Transverse colon (tissue), 4 donors: Measurements from ENCODE around the gene ANAPC15.

Experiments
- EP300 ChIP-seq: sonication (generic); formaldehyde crosslinking; IDR thresholded peaks from one replicate; pipeline ENCODE4 v1.6.1; 2017; ENCODE audit warnings: antibody characterized with exemption, low read depth
- POLR2A ChIP-seq: fragments of 450-650 bp; IDR thresholded peaks from one replicate; pipeline ENCODE4 v1.6.1; 2016; ENCODE audit warnings: antibody characterized with exemption, mild to moderate bottlenecking, moderate library complexity
- POLR2AphosphoS5 ChIP-seq, 3 donors: sonication (generic); formaldehyde crosslinking; IDR thresholded peaks; one replicate each; pipeline ENCODE4 v1.6.1; 2016; ENCODE audit warnings: antibody characterized with exemption in 3 of 3
- TF ChIP-seq, protein P1 (sequence below), 5 experiments: fragments of 200-600 bp in 3 of 5; fragments of 450-650 bp in 2 of 5; sonication (generic) in 3 of 5; IDR thresholded peaks; 1 replicate in 2 of 5; 2 replicates in 3 of 5; pipeline ENCODE4 v1.5.1; 2016 to 2017; ENCODE audit warnings: antibody characterized with exemption in 5 of 5, inconsistent platforms in 3 of 5, mild to moderate bottlenecking in 2 of 5, moderate library complexity in 1 of 5

DNA sequence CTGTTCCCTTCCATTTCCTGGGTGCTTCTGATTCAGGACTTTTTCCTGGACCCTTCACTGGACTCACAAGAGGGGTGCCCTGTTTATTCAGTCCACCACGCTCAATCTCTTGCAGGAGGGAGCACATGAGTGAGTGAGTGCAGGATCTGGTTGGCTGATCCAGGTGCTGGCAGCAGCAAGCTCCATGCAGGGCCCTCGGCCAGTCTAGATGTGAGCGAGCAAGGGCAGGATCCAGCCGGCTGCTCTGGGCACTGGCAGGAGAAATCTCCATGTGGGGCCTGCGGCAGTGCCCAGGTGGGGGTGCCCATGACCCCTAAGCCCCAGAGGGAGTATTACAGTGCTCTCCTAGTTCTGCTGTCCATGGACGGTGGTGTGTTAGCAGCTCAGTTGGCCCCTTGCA is 11.6 kb upstream of the ANAPC15 start:
- TF ChIP-seq POLR2AphosphoS5 (IDR thresholded peaks at IDR 0.05) (no peak), POLR2A (no peak), EP300 (no peak)
- TF ChIP-seq, protein P1, sequence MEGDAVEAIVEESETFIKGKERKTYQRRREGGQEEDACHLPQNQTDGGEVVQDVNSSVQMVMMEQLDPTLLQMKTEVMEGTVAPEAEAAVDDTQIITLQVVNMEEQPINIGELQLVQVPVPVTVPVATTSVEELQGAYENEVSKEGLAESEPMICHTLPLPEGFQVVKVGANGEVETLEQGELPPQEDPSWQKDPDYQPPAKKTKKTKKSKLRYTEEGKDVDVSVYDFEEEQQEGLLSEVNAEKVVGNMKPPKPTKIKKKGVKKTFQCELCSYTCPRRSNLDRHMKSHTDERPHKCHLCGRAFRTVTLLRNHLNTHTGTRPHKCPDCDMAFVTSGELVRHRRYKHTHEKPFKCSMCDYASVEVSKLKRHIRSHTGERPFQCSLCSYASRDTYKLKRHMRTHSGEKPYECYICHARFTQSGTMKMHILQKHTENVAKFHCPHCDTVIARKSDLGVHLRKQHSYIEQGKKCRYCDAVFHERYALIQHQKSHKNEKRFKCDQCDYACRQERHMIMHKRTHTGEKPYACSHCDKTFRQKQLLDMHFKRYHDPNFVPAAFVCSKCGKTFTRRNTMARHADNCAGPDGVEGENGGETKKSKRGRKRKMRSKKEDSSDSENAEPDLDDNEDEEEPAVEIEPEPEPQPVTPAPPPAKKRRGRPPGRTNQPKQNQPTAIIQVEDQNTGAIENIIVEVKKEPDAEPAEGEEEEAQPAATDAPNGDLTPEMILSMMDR (IDR thresholded peaks at IDR 0.05): no peak
